ENCODE results near the gene LYPD6B. TPM values are rescaled to one million over a fixed set of nuclear protein-coding genes. Genes with fewer than 3 reads are reported as not detected.

The LYPD6B gene
- total and polyA plus RNA-seq, 2 donors (not counting 3 experiments of a cell fraction or from before 2014, with no cell fraction given), result not detected

GRCh38 chr2:149160195-149160594, 121.7 kb downstream of the LYPD6B start:
- H3K79me2 ChIP-seq (ENCODE audit: control insufficient read depth, insufficient read depth, low read length), result no peaks in the 10 kb centered on the region
- dilution Hi-C loops (cut with MboI; ENCODE audit: extremely low pct_ligation_motif_present, low sequenced_read_pairs), result no loop called here
- no peaks in the 10 kb centered on the region for H3K4me1 ChIP-seq (ENCODE audit: control insufficient read depth, extremely low read depth, insufficient read depth, low read length)
- ChIA-PET POLR2A (no interaction called here), CTCF (no interaction called here)
- no peak overlapping the region for H3K4me3 ChIP-seq (replicated peaks in 1 of 3; ENCODE audit: insufficient read depth in 1 of 3, low read depth in 1 of 3, low read length in 3 of 3)
- no peak overlapping the region for H2AFZ ChIP-seq (ENCODE audit: low read depth, low read length)
- no peaks in the 10 kb centered on the region for H3K9me3 ChIP-seq (replicated peaks; ENCODE audit: control insufficient read depth, insufficient read depth, low read length)
- FAIRE-seq, result no peak
- no TSS peak for BruUV-seq (replicated peaks)
- H3K9ac ChIP-seq (replicated peaks; ENCODE audit: extremely low read depth, insufficient read depth, low read length), result no peak overlapping the region
- H4K20me1 ChIP-seq (replicated peaks; ENCODE audit: control insufficient read depth, extremely low read depth, insufficient read depth, low read length), result no peaks in the 10 kb centered on the region
- no peaks in the 10 kb centered on the region for H3K27me3 ChIP-seq (ENCODE audit: control insufficient read depth in 2 of 2, insufficient read depth in 2 of 2, low read length in 2 of 2)
- no peak for DNase-seq (ENCODE audit: low read depth, low spot score)
- TF ChIP-seq POLR2AphosphoS5 (IDR thresholded peaks at IDR 0.05; ENCODE audit: insufficient read depth, low read depth, low read length) (no peak), GATA2 (IDR thresholded peaks at IDR 0.05; ENCODE audit: insufficient read depth, insufficient read length, low read depth, low read length) (no peak), EZH2 (IDR thresholded peaks at IDR 0.05; ENCODE audit: borderline replicate concordance, low read depth, low read length, severe bottlenecking) (no peak), CTCF (IDR thresholded peaks at IDR 0.05; ENCODE audit: extremely low read depth in 1 of 2, insufficient read depth in 1 of 2, low read depth in 1 of 2, low read length in 2 of 2) (no peak), MYC (IDR thresholded peaks at IDR 0.05; ENCODE audit: low read depth, low read length) (no peak), POLR2A (IDR thresholded peaks at IDR 0.05; ENCODE audit: low read depth, low read length) (no peak), JUN (IDR thresholded peaks at IDR 0.05; ENCODE audit: borderline replicate concordance, insufficient read depth, insufficient read length, low read depth) (no peak), FOS (IDR thresholded peaks at IDR 0.05; ENCODE audit: borderline replicate concordance, insufficient read depth, low read length) (no peak), MAX (IDR thresholded peaks at IDR 0.05; ENCODE audit: insufficient read depth, insufficient read length) (no peak)
- H3K27ac ChIP-seq (ENCODE audit: insufficient read depth, low read depth, low read length), result no peak overlapping the region
- H3K9me1 ChIP-seq (replicated peaks; ENCODE audit: control insufficient read depth, extremely low read depth, insufficient read depth, low read length), result no peaks in the 10 kb centered on the region
- H3K36me3 ChIP-seq (ENCODE audit: control insufficient read depth in 2 of 2, extremely low read depth in 1 of 2, insufficient read depth in 2 of 2, low read length in 2 of 2), result no peaks in the 10 kb centered on the region
- intact Hi-C loops (cut with micrococcal nuclease), result no loop called here
- no peak overlapping the region for H3K4me2 ChIP-seq (ENCODE audit: insufficient read depth, low read length)

Data from endothelial cell of umbilical vein (primary cell).